GM19455 (cell line): Measurements from ENCODE around the gene KLHDC7A.

Experiments used
- ATAC-seq: cut with Tn5 transposase; IDR thresholded peaks from one replicate; pipeline ENCODE4 v1.9.1; 2021; ENCODE audit not compliant: unreplicated experiment

Gene KLHDC7A

GRCh38 chr1:18501833-18502232, 21.1 kb downstream of the KLHDC7A start:
- no peak for ATAC-seq

GRCh38 chr1:18504609-18505008, 23.9 kb downstream of the KLHDC7A start:
- ATAC-seq: no peak

GRCh38 chr1:18505666-18506065, 24.9 kb downstream of the KLHDC7A start:
- no peak for ATAC-seq

- no peak for ATAC-seq
Observed at GRCh38 chr1:18508084-18508483, 27.4 kb downstream of the KLHDC7A start.

GRCh38 chr1:18511149-18511873, 30.6 kb downstream of the KLHDC7A start:
- ATAC-seq: no peak

GRCh38 chr1:18511874-18512150, 31.1 kb downstream of the KLHDC7A start:
- ATAC-seq: no peak

GRCh38 chr1:18512883-18513282, 32.2 kb downstream of the KLHDC7A start:
- ATAC-seq: no peak

- no peak for ATAC-seq
Observed at GRCh38 chr1:18513995-18514394, 33.3 kb downstream of the KLHDC7A start.

- no peak for ATAC-seq
Observed at GRCh38 chr1:18515120-18515667, 34.5 kb downstream of the KLHDC7A start.

GRCh38 chr1:18516473-18516872, 35.7 kb downstream of the KLHDC7A start:
- ATAC-seq: no peak

GRCh38 chr1:18526436-18527275, 45.9 kb downstream of the KLHDC7A start:
- no peak for ATAC-seq

GRCh38 chr1:18527514-18527913, 46.8 kb downstream of the KLHDC7A start:
- ATAC-seq: no peak

GRCh38 chr1:18527921-18528320, 47.2 kb downstream of the KLHDC7A start:
- ATAC-seq: no peak

GRCh38 chr1:18528616-18529015, 47.9 kb downstream of the KLHDC7A start:
- ATAC-seq: no peak

- no peak for ATAC-seq
Observed at GRCh38 chr1:18529714-18530113, 49.0 kb downstream of the KLHDC7A start.

- ATAC-seq: no peak
Observed at GRCh38 chr1:18530587-18531502, 50.1 kb downstream of the KLHDC7A start.

- no peak for ATAC-seq
Observed at GRCh38 chr1:18531503-18531845, 50.7 kb downstream of the KLHDC7A start.

GRCh38 chr1:18532390-18533170, 51.9 kb downstream of the KLHDC7A start:
- ATAC-seq: no peak

- ATAC-seq: no peak
Observed at GRCh38 chr1:18533259-18533658, 52.5 kb downstream of the KLHDC7A start.

GRCh38 chr1:18534810-18535205, 54.1 kb downstream of the KLHDC7A start:
- ATAC-seq: no peak
